Trophoblast cell (in vitro differentiated cells and primary cell): Measurements from ENCODE around the gene KIF16B.

Experiments used
- DNase-seq, 2 donors: peaks; one replicate each; pipeline ENCODE4 v3.0.0-alpha.2; 2016
- H2AFZ ChIP-seq: 2 replicates; pipeline ENCODE4 v1.6.1; 2013; ENCODE audit warnings: low read length, moderate library complexity, mild to moderate bottlenecking; ENCODE audit not compliant: insufficient read depth, poor library complexity
- H2AK5ac ChIP-seq: 2 replicates; pipeline ENCODE4 v1.6.1; 2013; ENCODE audit warnings: mild to moderate bottlenecking, low read length
- H2BK120ac ChIP-seq: 2 replicates; pipeline ENCODE4 v1.6.1; 2013; ENCODE audit warnings: low read length, mild to moderate bottlenecking, moderate library complexity; ENCODE audit not compliant: insufficient read depth, poor library complexity
- H2BK12ac ChIP-seq: 2 replicates; pipeline ENCODE4 v1.6.1; 2013; ENCODE audit warnings: mild to moderate bottlenecking, low read length, moderate library complexity
- H2BK5ac ChIP-seq: 2 replicates; pipeline ENCODE4 v1.6.1; 2013; ENCODE audit warnings: low read length, low read depth, moderate library complexity, mild to moderate bottlenecking; ENCODE audit not compliant: poor library complexity
- H3K14ac ChIP-seq: 2 replicates; pipeline ENCODE4 v1.6.1; 2013; ENCODE audit warnings: mild to moderate bottlenecking, low read length
- H3K18ac ChIP-seq: 2 replicates; pipeline ENCODE4 v1.6.1; 2013; ENCODE audit warnings: mild to moderate bottlenecking, low read length
- H3K23ac ChIP-seq: 2 replicates; pipeline ENCODE4 v1.6.1; 2013; ENCODE audit warnings: low read length
- H3K27ac ChIP-seq: 2 replicates; pipeline ENCODE4 v1.5.1; 2013; ENCODE audit warnings: low read depth, mild to moderate bottlenecking, inconsistent platforms, low read length, moderate library complexity
- H3K27me3 ChIP-seq: 2 replicates; pipeline ENCODE4 v1.6.1; 2013; ENCODE audit warnings: inconsistent platforms, mild to moderate bottlenecking, low read length, moderate library complexity; ENCODE audit not compliant: insufficient read depth
- H3K36me3 ChIP-seq, 2 experiments: 1 replicate in 1 of 2; 2 replicates in 1 of 2; pipeline ENCODE4 v1.6.1; 2013; ENCODE audit warnings: low read length in 2 of 2, mild to moderate bottlenecking in 2 of 2, moderate library complexity in 1 of 2; ENCODE audit not compliant: insufficient read depth in 2 of 2, control insufficient read depth in 1 of 2
- H3K4ac ChIP-seq: 2 replicates; pipeline ENCODE4 v1.6.1; 2013; ENCODE audit warnings: low read depth, mild to moderate bottlenecking, low read length, moderate library complexity
- H3K4me1 ChIP-seq, 2 experiments: 1 replicate in 1 of 2; 2 replicates in 1 of 2; pipeline ENCODE4 v1.6.1; 2013; ENCODE audit warnings: low read length in 2 of 2, mild to moderate bottlenecking in 2 of 2, moderate library complexity in 1 of 2; ENCODE audit not compliant: insufficient read depth in 2 of 2, control insufficient read depth in 1 of 2
- H3K4me2 ChIP-seq: 2 replicates; pipeline ENCODE4 v1.6.1; 2013; ENCODE audit warnings: inconsistent platforms, mild to moderate bottlenecking, low read length, moderate library complexity
- H3K4me3 ChIP-seq: 2 replicates; pipeline ENCODE4 v1.5.1; 2013; ENCODE audit warnings: mild to moderate bottlenecking, low read depth, low read length, inconsistent platforms
- H3K79me1 ChIP-seq: one replicate; pipeline ENCODE4 v1.6.1; 2013; ENCODE audit warnings: low read length
- H3K79me2 ChIP-seq: 2 replicates; pipeline ENCODE4 v1.6.1; 2013; ENCODE audit warnings: low read length, mild to moderate bottlenecking; ENCODE audit not compliant: control insufficient read depth, insufficient read depth, poor library complexity
- H3K9ac ChIP-seq: 2 replicates; pipeline ENCODE4 v1.6.1; 2013; ENCODE audit warnings: mild to moderate bottlenecking, low read length
- H3K9me3 ChIP-seq: 2 replicates; pipeline ENCODE4 v1.6.1; 2013; ENCODE audit warnings: low read depth, mild to moderate bottlenecking, control low read depth, inconsistent platforms, low read length; ENCODE audit not compliant: insufficient read depth
- H4K12ac ChIP-seq: 2 replicates; pipeline ENCODE4 v1.6.1; 2013; ENCODE audit warnings: low read depth, mild to moderate bottlenecking, low read length, moderate library complexity
- H4K8ac ChIP-seq: 2 replicates; pipeline ENCODE4 v1.6.1; 2013; ENCODE audit warnings: low read depth, mild to moderate bottlenecking, low read length, moderate library complexity
- H4K91ac ChIP-seq: one replicate; pipeline ENCODE4 v1.6.1; 2013; ENCODE audit warnings: low read depth, mild to moderate bottlenecking, low read length, moderate library complexity
- WGBS: extraction: QIAGEN DNeasy Blood & Tissue Kit; methylation state at CpG from one replicate; pipeline ENCODE4 v1.1.7; 2013; ENCODE audit warnings: missing lambda C conversion rate; ENCODE audit not compliant: insufficient read length, insufficient coverage; ENCODE audit errors: extremely low coverage; 5-methylcytosine and 5-hydroxymethylcytosine counted together

KIF16B gene

DNA sequence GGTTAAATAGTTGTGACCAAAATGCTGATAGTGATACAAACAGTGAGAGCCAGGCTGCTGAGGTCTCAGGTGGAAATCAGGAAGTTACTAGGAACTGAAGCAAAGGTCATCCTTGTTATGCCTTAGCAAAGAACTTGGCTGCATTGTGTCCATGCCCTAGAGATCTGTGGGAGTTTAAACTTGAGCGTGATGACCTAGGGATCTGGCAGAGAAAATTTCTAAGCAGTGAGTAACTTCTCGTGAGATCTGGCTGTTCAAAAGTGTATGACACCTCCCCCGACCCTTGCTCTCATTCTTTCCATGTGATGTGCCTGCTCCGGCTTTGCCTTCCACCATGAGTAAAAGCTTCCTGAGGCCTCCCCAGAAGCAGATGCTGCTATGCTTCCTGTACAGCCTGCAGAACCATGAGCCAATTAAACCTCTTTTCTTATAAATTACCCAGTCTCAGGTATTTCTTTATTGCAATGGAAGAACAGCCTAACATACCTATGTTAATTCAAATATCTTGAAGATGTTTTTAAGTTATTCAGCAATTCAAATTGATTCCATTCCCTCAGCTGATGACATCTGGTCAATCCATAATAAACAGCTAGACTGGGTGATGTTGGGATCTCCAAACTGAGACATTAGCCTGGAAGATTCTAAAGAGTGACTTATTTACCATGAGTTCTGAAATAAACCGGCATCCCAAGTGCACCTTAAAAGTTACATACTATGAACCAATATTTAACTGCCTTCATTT lies 33.8 kb downstream of the KIF16B start:
- Histone ChIP-seq H2BK120ac (no peak overlapping the region), H3K36me3 (no peaks in the 10 kb centered on the region), H2BK5ac (no peak overlapping the region), H3K4me1 (peaks cover 3 to 7% of the 10 kb centered on the region in 2 experiments), H3K9ac (no peak overlapping the region), H2AK5ac (no peak overlapping the region), H3K9me3 (no peaks in the 10 kb centered on the region), H2BK12ac (no peak overlapping the region), H4K91ac (no peak overlapping the region), H3K18ac (no peak overlapping the region), H3K79me2 (no peaks in the 10 kb centered on the region), H4K8ac (no peak overlapping the region), H3K27ac (no peak overlapping the region), H3K27me3 (no peaks in the 10 kb centered on the region), H3K14ac (no peak overlapping the region), H3K79me1 (no peaks in the 10 kb centered on the region), H3K4me3 (no peak overlapping the region), H3K23ac (no peak overlapping the region), H3K4me2 (no peak overlapping the region), H3K4ac (no peak overlapping the region), H4K12ac (no peak overlapping the region), H2AFZ (no peak overlapping the region)
- WGBS: no CpG with 5 or more reads among the region's 5 CpGs
- DNase-seq: peak; percentile 24 to 50

GRCh38 chr20:16538779-16539178 lies 34.5 kb downstream of the KIF16B start:
- Histone ChIP-seq H3K4ac (no peak overlapping the region), H3K4me2 (no peak overlapping the region), H3K23ac (no peak overlapping the region), H3K36me3 (no peaks in the 10 kb centered on the region), H2AFZ (no peak overlapping the region), H3K27me3 (no peaks in the 10 kb centered on the region), H2BK12ac (no peak overlapping the region), H2AK5ac (no peak overlapping the region), H3K9me3 (no peaks in the 10 kb centered on the region), H3K18ac (no peak overlapping the region), H3K4me1 (peaks cover 3 to 7% of the 10 kb centered on the region in 2 experiments), H3K79me1 (no peaks in the 10 kb centered on the region), H4K91ac (no peak overlapping the region), H3K9ac (no peak overlapping the region), H3K27ac (no peak overlapping the region), H3K79me2 (no peaks in the 10 kb centered on the region), H3K4me3 (no peak overlapping the region), H2BK120ac (no peak overlapping the region), H4K8ac (no peak overlapping the region), H3K14ac (no peak overlapping the region), H4K12ac (no peak overlapping the region), H2BK5ac (no peak overlapping the region)
- no peak for DNase-seq
- WGBS: no CpG with 5 or more reads among the region's 4 CpGs

- no peak overlapping the region for H3K4ac ChIP-seq
- no CpG with 5 or more reads among the region's 2 CpGs for WGBS
- H3K4me1 ChIP-seq: peaks cover 3 to 7% of the 10 kb centered on the region in 2 experiments
Observed at GRCh38 chr20:16537918-16538317, 35.3 kb downstream of the KIF16B start.

DNA sequence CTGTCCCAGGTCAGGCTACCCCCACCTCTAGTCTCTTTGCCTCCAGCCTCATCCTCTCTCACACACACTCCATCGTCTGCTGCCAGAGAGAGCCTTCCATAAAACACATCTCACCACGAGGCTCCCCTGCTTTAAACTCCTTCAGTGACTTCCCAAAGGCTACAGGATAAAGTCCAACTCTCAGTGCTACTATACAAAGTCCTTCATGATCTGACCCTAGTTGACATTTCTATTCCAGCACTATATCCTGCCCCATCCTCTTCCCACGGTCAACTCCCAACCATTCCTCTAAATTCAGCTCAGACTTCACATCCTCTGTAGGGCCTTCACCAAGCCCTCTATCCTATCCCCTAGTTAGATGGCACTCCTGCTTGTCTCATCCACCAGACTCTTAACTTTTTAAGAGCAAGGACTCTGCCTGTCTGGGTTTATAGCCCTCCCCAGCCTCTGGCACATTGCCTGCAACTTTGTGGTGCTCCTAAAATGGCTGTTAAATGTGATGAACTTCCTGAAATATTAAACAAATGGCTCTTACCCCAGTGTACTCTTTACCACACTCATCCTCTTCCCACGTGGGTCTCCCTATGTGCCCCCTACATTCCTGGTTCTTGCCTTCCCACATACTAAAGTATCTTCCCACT lies 36.1 kb downstream of the KIF16B start:
- H3K27ac ChIP-seq: no peak overlapping the region
- no peak overlapping the region for H4K12ac ChIP-seq
- no peaks in the 10 kb centered on the region for H3K79me2 ChIP-seq
- no peaks in the 10 kb centered on the region for H3K79me1 ChIP-seq
- DNase-seq: no peak
- H2AK5ac ChIP-seq: no peak overlapping the region
- H3K9ac ChIP-seq: no peak overlapping the region
- H3K4me1 ChIP-seq: peaks cover 0 to 3% of the 10 kb centered on the region in 2 experiments
- H4K91ac ChIP-seq: no peak overlapping the region
- no CpG with 5 or more reads among the region's 4 CpGs for WGBS
- no peak overlapping the region for H3K14ac ChIP-seq
- no peak overlapping the region for H3K23ac ChIP-seq
- H3K4me3 ChIP-seq: no peak overlapping the region
- no peak overlapping the region for H2AFZ ChIP-seq
- H3K18ac ChIP-seq: no peak overlapping the region
- H2BK120ac ChIP-seq: no peak overlapping the region
- H3K4ac ChIP-seq: no peak overlapping the region
- no peak overlapping the region for H2BK12ac ChIP-seq
- H3K4me2 ChIP-seq: no peak overlapping the region
- H3K9me3 ChIP-seq: no peaks in the 10 kb centered on the region
- no peaks in the 10 kb centered on the region for H3K27me3 ChIP-seq
- no peak overlapping the region for H2BK5ac ChIP-seq
- H3K36me3 ChIP-seq: no peaks in the 10 kb centered on the region
- H4K8ac ChIP-seq: no peak overlapping the region

More at GRCh38 chr20:16537918-16538317, 35.3 kb downstream of the KIF16B start:
- DNase-seq: no peak
- no peak overlapping the region for H2AK5ac ChIP-seq
- H3K36me3 ChIP-seq: no peaks in the 10 kb centered on the region
- H3K4me2 ChIP-seq: no peak overlapping the region
- H2BK5ac ChIP-seq: no peak overlapping the region
- H3K9me3 ChIP-seq: no peaks in the 10 kb centered on the region
- no peak overlapping the region for H3K27ac ChIP-seq
- no peak overlapping the region for H2BK120ac ChIP-seq
- H3K9ac ChIP-seq: no peak overlapping the region
- H4K8ac ChIP-seq: no peak overlapping the region
- H3K14ac ChIP-seq: no peak overlapping the region
- no peak overlapping the region for H3K23ac ChIP-seq
- H3K79me2 ChIP-seq: no peaks in the 10 kb centered on the region
- no peak overlapping the region for H3K18ac ChIP-seq
- H4K12ac ChIP-seq: no peak overlapping the region
- H3K27me3 ChIP-seq: no peaks in the 10 kb centered on the region
- H3K79me1 ChIP-seq: no peaks in the 10 kb centered on the region
- H2AFZ ChIP-seq: no peak overlapping the region
- no peak overlapping the region for H4K91ac ChIP-seq
- H2BK12ac ChIP-seq: no peak overlapping the region
- H3K4me3 ChIP-seq: no peak overlapping the region
